Tibial nerve (tissue), 4 donors: ENCODE results near the gene APBA1. TPM values are rescaled to one million over a fixed set of nuclear protein-coding genes. Genes with fewer than 3 reads are reported as not detected.

ENCODE experiments used
- DNase-seq, 2 donors: peaks; one replicate each; pipeline ENCODE4 v3.0.0-alpha.2; 2019; ENCODE audit warnings: low spot score in 2 of 2
- H3K27ac ChIP-seq, 4 donors: fragments of 200-600 bp; sonication (generic) in 3 of 4; one replicate each; pipeline ENCODE4 v1.5.1; 2017 to 2019; ENCODE audit warnings: mild to moderate bottlenecking in 1 of 4
- H3K27me3 ChIP-seq, 2 donors: fragments of 200-600 bp; sonication (generic) in 1 of 2; one replicate each; pipeline versions ENCODE4 v1.5.1 to v1.6.0; 2017 to 2019
- H3K36me3 ChIP-seq, 3 donors: fragments of 200-600 bp; sonication (generic); one replicate each; pipeline ENCODE4 v1.5.1; 2018 to 2019
- H3K4me1 ChIP-seq, 4 donors: fragments of 200-600 bp; sonication (generic) in 3 of 4; one replicate each; pipeline ENCODE4 v1.5.1; 2017 to 2019
- H3K4me3 ChIP-seq, 4 donors: fragments of 200-600 bp; sonication (generic) in 3 of 4; one replicate each; pipeline ENCODE4 v1.5.1; 2017 to 2019; ENCODE audit warnings: mild to moderate bottlenecking in 1 of 4, moderate library complexity in 1 of 4
- H3K9me3 ChIP-seq, 4 donors: fragments of 200-600 bp; sonication (generic) in 3 of 4; one replicate each; pipeline ENCODE4 v1.5.1; 2017 to 2019
- CTCF ChIP-seq, 5 experiments: fragments of 200-600 bp in 3 of 5; fragments of 450-650 bp in 2 of 5; sonication (generic) in 3 of 5; IDR thresholded peaks; one replicate each; pipeline ENCODE4 v1.5.1; 2016 to 2019; ENCODE audit warnings: antibody characterized with exemption in 5 of 5, mild to moderate bottlenecking in 3 of 5, moderate library complexity in 2 of 5
- EP300 ChIP-seq, 2 donors: sonication (generic); formaldehyde crosslinking; IDR thresholded peaks; one replicate each; pipeline ENCODE4 v1.6.1; 2017; ENCODE audit warnings: antibody characterized with exemption in 2 of 2, mild to moderate bottlenecking in 1 of 2
- POLR2A ChIP-seq, 2 donors: fragments of 450-650 bp; IDR thresholded peaks; one replicate each; pipeline ENCODE4 v1.6.1; 2017; ENCODE audit warnings: antibody characterized with exemption in 2 of 2, mild to moderate bottlenecking in 2 of 2, moderate library complexity in 2 of 2
- WGBS, 2 donors: methylation state at CpG; one replicate each; pipeline ENCODE4 v1.1.5; 2018; 5-methylcytosine and 5-hydroxymethylcytosine counted together
- total RNA-seq, 4 donors: library from RNA; depleted of rRNA; stranded (reverse); fragments of >200 nt; gene quantifications; one replicate each; pipeline ENCODE4 v1.1.0, GENCODE V29; 2016

Gene APBA1
- total RNA-seq, 4 donors from 2014 or later, result 8.4 to 14.4 (median 9.8) TPM

- 80 to 83% methylated on average over 4 of the region's 4 CpGs for WGBS, 2 donors
- TF ChIP-seq CTCF (IDR thresholded peaks at IDR 0.05) (no peak), POLR2A (IDR thresholded peaks at IDR 0.05) (no peak), EP300 (IDR thresholded peaks at IDR 0.05) (no peak)
- no peak overlapping the region for H3K27ac ChIP-seq
- H3K4me3 ChIP-seq, result no peak overlapping the region
- H3K27me3 ChIP-seq, result no peaks in the 10 kb centered on the region
- no peaks in the 10 kb centered on the region for H3K36me3 ChIP-seq
- no peaks in the 10 kb centered on the region for H3K4me1 ChIP-seq
- no peaks in the 10 kb centered on the region for H3K9me3 ChIP-seq
- no peak for DNase-seq
Measured at GRCh38 chr9:69678843-69679538, 6.8 kb upstream of the APBA1 start.

- H3K4me3 ChIP-seq, result no peak overlapping the region
- no peaks in the 10 kb centered on the region for H3K36me3 ChIP-seq
- TF ChIP-seq POLR2A (IDR thresholded peaks at IDR 0.05) (no peak), EP300 (IDR thresholded peaks at IDR 0.05) (no peak), CTCF (IDR thresholded peaks at IDR 0.05) (no peak)
- H3K9me3 ChIP-seq, result no peaks in the 10 kb centered on the region
- DNase-seq, result no peak
- 78 to 86% methylated on average over 5 of the region's 5 CpGs for WGBS, 2 donors
- no peak overlapping the region for H3K27ac ChIP-seq
- H3K27me3 ChIP-seq, result no peaks in the 10 kb centered on the region
- peaks cover 0 to 9% (median 3%) of the 10 kb centered on the region in 4 donors for H3K4me1 ChIP-seq
Measured at GRCh38 chr9:69677931-69678330, 5.8 kb upstream of the APBA1 start.

- Histone ChIP-seq H3K4me3 (no peak overlapping the region), H3K27me3 (no peaks in the 10 kb centered on the region), H3K36me3 (no peaks in the 10 kb centered on the region), H3K27ac (no peak overlapping the region), H3K4me1 (peaks cover 0 to 20% (median 3%) of the 10 kb centered on the region in 4 donors), H3K9me3 (no peaks in the 10 kb centered on the region)
- DNase-seq, result no peak
- no peak for TF ChIP-seq CTCF (IDR thresholded peaks at IDR 0.05)
- TF ChIP-seq EP300 (IDR thresholded peaks at IDR 0.05), result no peak
- TF ChIP-seq POLR2A (IDR thresholded peaks at IDR 0.05), result no peak
- WGBS, 2 donors, result 88 to 98% methylated on average over 3 of the region's 3 CpGs
Measured at GRCh38 chr9:69675563-69675962, 3.4 kb upstream of the APBA1 start.

- no peak for DNase-seq
- Histone ChIP-seq H3K9me3 (no peaks in the 10 kb centered on the region), H3K27me3 (no peaks in the 10 kb centered on the region), H3K4me1 (peaks cover 0 to 24% (median 3%) of the 10 kb centered on the region in 4 donors), H3K27ac (no peak overlapping the region), H3K4me3 (no peak overlapping the region), H3K36me3 (no peaks in the 10 kb centered on the region)
- no peak for TF ChIP-seq EP300 (IDR thresholded peaks at IDR 0.05)
- TF ChIP-seq POLR2A (IDR thresholded peaks at IDR 0.05), result no peak
- no peak for TF ChIP-seq CTCF (IDR thresholded peaks at IDR 0.05)
- 64 to 75% methylated on average over 3 of the region's 3 CpGs for WGBS, 2 donors
Measured at GRCh38 chr9:69674716-69675438, 2.7 kb upstream of the APBA1 start.

- Histone ChIP-seq H3K27ac (no peak overlapping the region), H3K4me3 (no peak overlapping the region), H3K4me1 (peaks cover 0 to 24% (median 3%) of the 10 kb centered on the region in 4 donors), H3K9me3 (no peaks in the 10 kb centered on the region), H3K27me3 (no peaks in the 10 kb centered on the region), H3K36me3 (no peaks in the 10 kb centered on the region)
- TF ChIP-seq CTCF (IDR thresholded peaks at IDR 0.05), result no peak
- TF ChIP-seq POLR2A (IDR thresholded peaks at IDR 0.05), result no peak
- no peak for TF ChIP-seq EP300 (IDR thresholded peaks at IDR 0.05)
- DNase-seq, result no peak
- WGBS, 2 donors, result 75 to 82% methylated on average over 11 of the region's 11 CpGs
Measured at GRCh38 chr9:69674112-69674685, 2.0 kb upstream of the APBA1 start.
